OCI-LY1 (cell line): ENCODE data around the gene TM4SF5.

ENCODE experiments used
- H2AFZ ChIP-seq: fragments of 200-600 bp; sonication (generic), shearing (Covaris generic); 2 replicates; pipeline ENCODE4 v1.6.0; 2014; ENCODE audit warnings: antibody characterized with exemption, mild to moderate bottlenecking, low read length
- H3F3A ChIP-seq: fragments of 200-600 bp; sonication (generic), shearing (Covaris generic); 2 replicates; pipeline ENCODE4 v1.6.0; 2014; ENCODE audit warnings: mild to moderate bottlenecking, antibody characterized with exemption, low read length, moderate library complexity; ENCODE audit not compliant: insufficient read depth
- H3K27ac ChIP-seq: fragments of 200-600 bp; sonication (generic); 2 replicates; pipeline ENCODE4 v1.5.1; 2014; ENCODE audit warnings: low read length, mixed run types, mild to moderate bottlenecking, low read depth; ENCODE audit not compliant: poor library complexity, severe bottlenecking
- H3K27me3 ChIP-seq: fragments of 200-600 bp; sonication (generic); 2 replicates; pipeline ENCODE4 v1.6.0; 2014; ENCODE audit warnings: antibody characterized with exemption, mild to moderate bottlenecking, low read length, moderate library complexity; ENCODE audit not compliant: insufficient read depth
- H3K36me3 ChIP-seq: fragments of 200-600 bp; sonication (generic); 2 replicates; pipeline ENCODE4 v1.6.1; 2014; ENCODE audit warnings: mild to moderate bottlenecking, antibody characterized with exemption, low read length, moderate library complexity, mixed read lengths; ENCODE audit not compliant: insufficient read depth
- H3K4me1 ChIP-seq: fragments of 200-600 bp; sonication (generic); 2 replicates; pipeline ENCODE4 v1.5.1; 2014; ENCODE audit warnings: mild to moderate bottlenecking, low read length, moderate library complexity; ENCODE audit not compliant: insufficient read depth, severe bottlenecking
- H3K4me2 ChIP-seq: fragments of 200-600 bp; sonication (generic), shearing (Covaris generic); 2 replicates; pipeline ENCODE4 v1.6.1; 2014; ENCODE audit warnings: low read length
- H3K4me3 ChIP-seq: fragments of 200-600 bp; sonication (generic); 2 replicates; pipeline ENCODE4 v1.5.1; 2014; ENCODE audit warnings: low read length, low read depth, mild to moderate bottlenecking, mixed read lengths; ENCODE audit not compliant: poor library complexity, severe bottlenecking
- H3K79me2 ChIP-seq: fragments of 200-600 bp; shearing (Covaris generic); 2 replicates; pipeline ENCODE4 v1.6.1; 2016; ENCODE audit warnings: mixed run types, low read length, mixed read lengths; ENCODE audit not compliant: insufficient read depth
- H3K9ac ChIP-seq: fragments of 200-600 bp; sonication (generic), shearing (Covaris generic); 2 replicates; pipeline ENCODE4 v1.6.1; 2014; ENCODE audit warnings: mild to moderate bottlenecking, low read length, mixed read lengths
- H3K9me2 ChIP-seq: fragments of 200-600 bp; sonication (generic), shearing (Covaris generic); 2 replicates; pipeline ENCODE4 v1.6.1; 2014; ENCODE audit warnings: low read depth, mild to moderate bottlenecking, low read length, mixed read lengths
- H3K9me3 ChIP-seq: fragments of 200-600 bp; shearing (Covaris generic); 2 replicates; pipeline ENCODE4 v1.6.1; 2014; ENCODE audit warnings: low read length, mixed read lengths
- H4K20me1 ChIP-seq: fragments of 200-600 bp; sonication (generic), shearing (Covaris generic); 2 replicates; pipeline ENCODE4 v1.6.0; 2016; ENCODE audit warnings: mild to moderate bottlenecking, low read length; ENCODE audit not compliant: insufficient read depth
- CTCF ChIP-seq: fragments of 200-600 bp; sonication (generic), shearing (Covaris generic); IDR thresholded peaks from 2 replicates; pipeline ENCODE4 v1.5.1; 2017; ENCODE audit warnings: mild to moderate bottlenecking, antibody characterized with exemption, low read length, moderate library complexity, mixed read lengths
- EZH2 ChIP-seq: fragments of 200-600 bp; sonication (generic), shearing (Covaris generic); IDR thresholded peaks from 2 replicates; pipeline ENCODE4 v1.8.0; 2017; ENCODE audit warnings: borderline replicate concordance, mixed run types, mild to moderate bottlenecking, antibody characterized with exemption, low read length, moderate library complexity, mixed read lengths

The TM4SF5 gene

GRCh38 chr17:4725646-4726310 is 45.9 kb upstream of the TM4SF5 start:
- Histone ChIP-seq H3K27me3 (no peaks in the 10 kb centered on the region), H3K36me3 (peaks cover under 1% of the 10 kb centered on the region; the same call in 1 of the 2 replicates), H3K9ac (no peak overlapping the region), H2AFZ (no peak overlapping the region), H3K9me2 (no peaks in the 10 kb centered on the region), H3K79me2 (no peaks in the 10 kb centered on the region), H3K27ac (no peak overlapping the region), H3K4me1 (peaks cover 26% of the 10 kb centered on the region), H3F3A (no peaks in the 10 kb centered on the region), H3K4me3 (no peak overlapping the region), H3K9me3 (no peaks in the 10 kb centered on the region), H4K20me1 (no peaks in the 10 kb centered on the region), H3K4me2 (no peak overlapping the region)
- TF ChIP-seq EZH2 (no peak), CTCF (no peak)

GRCh38 chr17:4728124-4728523 is 43.6 kb upstream of the TM4SF5 start:
- no peaks in the 10 kb centered on the region for H3K79me2 ChIP-seq
- no peaks in the 10 kb centered on the region for H3K27me3 ChIP-seq
- H3K4me1 ChIP-seq, result peaks cover 22% of the 10 kb centered on the region
- no peak overlapping the region for H3K9ac ChIP-seq
- H3K4me3 ChIP-seq, result no peak overlapping the region
- H3K27ac ChIP-seq, result no peak overlapping the region
- TF ChIP-seq CTCF (no peak), EZH2 (no peak)
- H3K36me3 ChIP-seq, result no peaks in the 10 kb centered on the region
- H3K9me2 ChIP-seq, result no peaks in the 10 kb centered on the region
- peaks cover 4% of the 10 kb centered on the region; the same call in 1 of the 2 replicates for H3F3A ChIP-seq
- H2AFZ ChIP-seq, result no peak overlapping the region
- H3K4me2 ChIP-seq, result no peak overlapping the region
- H3K9me3 ChIP-seq, result no peaks in the 10 kb centered on the region
- H4K20me1 ChIP-seq, result no peaks in the 10 kb centered on the region

GRCh38 chr17:4733073-4733531 is 38.6 kb upstream of the TM4SF5 start:
- Histone ChIP-seq H3F3A (peaks cover 4% of the 10 kb centered on the region; the same call in 1 of the 2 replicates), H3K9me3 (no peaks in the 10 kb centered on the region), H3K4me1 (peaks cover 28% of the 10 kb centered on the region), H3K4me3 (peak overlapping the region; percentile 81), H3K27me3 (no peaks in the 10 kb centered on the region), H4K20me1 (no peaks in the 10 kb centered on the region), H3K27ac (peak overlapping the region; percentile 28), H3K9me2 (no peaks in the 10 kb centered on the region), H3K4me2 (peak overlapping the region; percentile 72; the same call in 1 of the 2 replicates), H3K9ac (0 out of 2 replicates have a peak overlapping the region, but pooled peaks have one; percentile 1), H3K79me2 (no peaks in the 10 kb centered on the region), H3K36me3 (no peaks in the 10 kb centered on the region), H2AFZ (no peak overlapping the region)
- TF ChIP-seq EZH2, result no peak
- TF ChIP-seq CTCF, result peak; percentile 37; the same call in 1 of the 2 replicates
